Retinal pigment epithelial cell (primary cell): ENCODE data around the gene POLDIP3.
"Not testable (repeated sequence)": the region's sequence is repeated elsewhere in the genome, so short reads cannot be mapped to it uniquely, and the experiment has no call there.

Experiments
- DNase-seq: peaks from one replicate; pipeline ENCODE4 v3.0.0-alpha.2; 2010; ENCODE audit warnings: low read depth
- H3K4me3 ChIP-seq: 2 replicates; pipeline ENCODE4 v1.5.1; 2011; ENCODE audit warnings: mild to moderate bottlenecking, low read length, control low read depth, moderate library complexity
- TF ChIP-seq, protein P1 (sequence below): conservative IDR thresholded peaks from 2 replicates; pipeline ENCODE4 v1.5.1; 2011; ENCODE audit warnings: low read depth, low read length, control low read depth, inconsistent platforms

POLDIP3 gene

DNA sequence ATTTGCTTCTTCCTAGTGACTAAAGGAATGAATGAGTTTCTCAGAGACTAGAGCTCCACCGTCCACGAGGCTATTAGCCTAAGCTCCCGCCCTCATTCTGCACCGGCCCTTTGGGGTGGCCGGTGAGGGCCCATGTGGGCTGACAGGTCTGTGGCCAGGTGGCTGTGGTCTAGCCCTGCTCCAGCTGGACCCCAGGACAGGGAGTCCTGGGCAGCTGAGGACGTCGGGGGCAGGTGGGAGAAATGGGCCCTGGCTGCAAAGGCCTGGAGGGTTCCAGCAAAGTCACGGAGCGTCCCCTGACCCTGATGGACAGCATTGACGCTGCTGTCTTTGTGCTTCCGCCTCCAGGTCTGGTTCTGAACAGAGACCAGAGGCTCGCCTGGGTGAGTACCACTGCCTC lies 48.7 kb downstream of the POLDIP3 start:
- no peak for DNase-seq
- TF ChIP-seq, protein P1, sequence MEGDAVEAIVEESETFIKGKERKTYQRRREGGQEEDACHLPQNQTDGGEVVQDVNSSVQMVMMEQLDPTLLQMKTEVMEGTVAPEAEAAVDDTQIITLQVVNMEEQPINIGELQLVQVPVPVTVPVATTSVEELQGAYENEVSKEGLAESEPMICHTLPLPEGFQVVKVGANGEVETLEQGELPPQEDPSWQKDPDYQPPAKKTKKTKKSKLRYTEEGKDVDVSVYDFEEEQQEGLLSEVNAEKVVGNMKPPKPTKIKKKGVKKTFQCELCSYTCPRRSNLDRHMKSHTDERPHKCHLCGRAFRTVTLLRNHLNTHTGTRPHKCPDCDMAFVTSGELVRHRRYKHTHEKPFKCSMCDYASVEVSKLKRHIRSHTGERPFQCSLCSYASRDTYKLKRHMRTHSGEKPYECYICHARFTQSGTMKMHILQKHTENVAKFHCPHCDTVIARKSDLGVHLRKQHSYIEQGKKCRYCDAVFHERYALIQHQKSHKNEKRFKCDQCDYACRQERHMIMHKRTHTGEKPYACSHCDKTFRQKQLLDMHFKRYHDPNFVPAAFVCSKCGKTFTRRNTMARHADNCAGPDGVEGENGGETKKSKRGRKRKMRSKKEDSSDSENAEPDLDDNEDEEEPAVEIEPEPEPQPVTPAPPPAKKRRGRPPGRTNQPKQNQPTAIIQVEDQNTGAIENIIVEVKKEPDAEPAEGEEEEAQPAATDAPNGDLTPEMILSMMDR: no peak
- no peak overlapping the region for H3K4me3 ChIP-seq

DNA sequence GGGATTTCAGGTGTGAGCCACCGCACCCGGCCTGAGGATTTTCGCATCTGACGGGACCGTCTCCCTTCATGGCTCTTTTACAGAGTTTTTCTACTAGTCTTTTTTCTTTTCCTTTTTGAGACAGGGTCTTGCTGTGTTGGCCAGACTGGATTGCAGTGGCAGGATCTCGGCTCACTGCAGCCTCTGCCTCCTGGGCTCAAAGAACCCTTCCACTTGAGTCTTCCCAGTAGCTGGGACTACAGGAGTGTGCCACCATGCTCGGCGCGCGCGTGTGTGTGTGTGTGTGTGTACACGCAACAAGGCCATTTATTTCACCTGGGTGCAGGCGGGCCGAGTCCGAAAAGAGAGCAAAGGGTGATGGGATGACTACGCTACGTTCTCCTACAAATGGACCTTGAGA lies 50.0 kb downstream of the POLDIP3 start:
- TF ChIP-seq, protein P1: no peak
- no peak for DNase-seq
- H3K4me3 ChIP-seq: no peak overlapping the region

DNA sequence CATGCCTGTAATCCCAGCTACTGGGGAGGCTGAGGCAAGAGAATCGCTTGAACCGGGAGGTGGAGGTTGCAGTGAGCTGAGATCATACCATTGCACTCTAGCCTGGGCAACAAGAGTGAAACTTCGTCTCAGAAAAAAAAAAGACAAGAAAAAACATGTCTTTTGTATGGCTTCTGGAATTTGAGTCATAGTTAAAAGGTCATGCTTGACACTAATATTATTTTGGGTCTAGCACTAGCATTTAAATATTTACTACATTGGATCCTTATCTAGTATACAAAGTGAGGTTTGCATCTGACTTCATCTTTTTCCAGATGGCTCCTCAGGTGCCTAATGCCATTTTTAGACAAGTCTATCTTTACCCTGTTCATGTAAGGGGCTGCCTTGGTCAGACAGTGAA lies 50.7 kb downstream of the POLDIP3 start:
- DNase-seq, H3K4me3 ChIP-seq: not testable (repeated sequence)

DNA sequence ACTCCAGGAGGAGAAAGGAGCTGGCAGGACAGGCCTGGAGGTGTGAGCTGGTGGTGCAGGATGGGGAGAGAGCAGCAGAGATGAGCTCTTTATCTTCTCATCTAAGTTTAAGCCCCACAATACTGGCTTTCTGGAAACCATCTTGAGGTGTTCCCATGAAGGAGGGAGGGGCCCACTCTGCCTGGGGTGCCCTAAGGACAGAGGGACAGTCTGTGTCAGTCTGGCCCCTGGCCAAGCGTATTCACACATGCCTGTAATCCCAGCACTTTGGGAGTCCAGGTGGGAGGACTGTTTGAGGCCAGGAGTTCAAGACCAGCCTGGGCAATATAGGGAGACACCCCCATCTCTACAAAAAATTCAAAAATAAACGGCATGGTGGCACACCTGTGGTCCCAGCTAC lies 52.0 kb downstream of the POLDIP3 start:
- TF ChIP-seq, protein P1: no peak
- no peak for DNase-seq
- no peak overlapping the region for H3K4me3 ChIP-seq

DNA sequence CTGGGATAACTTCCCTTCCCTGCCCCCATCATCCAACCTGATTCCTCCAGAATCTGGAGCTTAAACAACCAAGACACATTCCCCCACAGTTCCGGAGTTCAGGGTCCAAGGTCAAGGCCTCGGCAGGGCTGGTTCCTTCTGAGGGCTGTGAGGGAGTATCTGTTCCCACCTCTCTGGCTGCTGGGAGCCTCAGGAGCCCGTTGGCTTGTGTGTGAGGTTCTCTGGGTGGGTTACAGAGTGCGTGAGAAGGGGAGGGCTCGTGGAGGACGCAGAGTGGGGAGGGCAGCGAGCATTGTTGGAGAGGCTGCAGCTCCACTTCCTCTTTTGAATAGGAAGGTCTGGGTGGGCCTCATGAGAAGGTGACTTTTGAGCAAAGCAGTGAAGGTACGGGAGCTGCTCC lies 52.4 kb downstream of the POLDIP3 start:
- TF ChIP-seq, protein P1: no peak

DNA sequence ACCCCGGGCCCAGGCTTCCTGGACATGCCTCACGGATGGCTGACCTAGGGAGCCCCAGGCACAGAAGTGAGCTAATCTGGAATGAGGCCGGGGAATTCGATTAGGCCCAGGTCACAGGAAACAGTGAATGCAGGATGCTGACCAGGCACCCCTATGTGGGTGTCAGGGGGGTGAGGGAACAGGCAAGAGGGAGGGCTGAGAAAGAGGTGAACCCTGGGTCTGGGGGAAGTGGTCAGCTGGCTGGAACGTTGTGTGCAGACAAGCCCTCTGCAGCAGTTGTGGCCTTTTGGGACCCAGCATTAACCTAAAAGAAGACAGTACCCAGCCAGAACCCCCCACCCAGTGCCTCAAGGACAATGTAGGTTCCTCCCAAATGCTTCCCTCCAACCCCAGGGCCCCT lies 52.8 kb downstream of the POLDIP3 start:
- H3K4me3 ChIP-seq: no peak overlapping the region
- TF ChIP-seq, protein P1: no peak
- no peak for DNase-seq

More for the DNA sequence above, 52.4 kb downstream of the POLDIP3 start:
- DNase-seq: no peak
- no peak overlapping the region for H3K4me3 ChIP-seq

DNA sequence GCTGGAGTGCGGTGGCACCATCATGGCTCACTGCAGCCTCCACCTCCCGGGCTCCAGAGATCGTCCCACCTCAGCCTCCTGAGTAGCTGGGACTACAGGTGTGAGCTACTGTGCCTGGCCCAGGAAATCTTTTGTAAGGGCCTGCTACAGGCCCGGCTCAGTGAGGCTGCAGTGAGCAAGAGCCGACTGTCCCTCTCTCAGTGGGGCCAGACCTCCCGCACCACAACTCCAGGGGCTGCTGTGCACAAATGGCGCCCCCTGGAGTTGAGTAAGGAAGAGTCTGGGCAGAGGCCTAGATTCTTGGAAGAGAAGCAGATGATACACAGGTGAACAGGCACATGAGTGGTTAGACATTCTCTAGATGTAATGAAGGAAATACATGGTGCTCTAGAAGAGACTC lies 53.9 kb downstream of the POLDIP3 start:
- TF ChIP-seq, protein P1: peak; percentile 64
- H3K4me3 ChIP-seq: no peak overlapping the region
- no peak for DNase-seq

DNA sequence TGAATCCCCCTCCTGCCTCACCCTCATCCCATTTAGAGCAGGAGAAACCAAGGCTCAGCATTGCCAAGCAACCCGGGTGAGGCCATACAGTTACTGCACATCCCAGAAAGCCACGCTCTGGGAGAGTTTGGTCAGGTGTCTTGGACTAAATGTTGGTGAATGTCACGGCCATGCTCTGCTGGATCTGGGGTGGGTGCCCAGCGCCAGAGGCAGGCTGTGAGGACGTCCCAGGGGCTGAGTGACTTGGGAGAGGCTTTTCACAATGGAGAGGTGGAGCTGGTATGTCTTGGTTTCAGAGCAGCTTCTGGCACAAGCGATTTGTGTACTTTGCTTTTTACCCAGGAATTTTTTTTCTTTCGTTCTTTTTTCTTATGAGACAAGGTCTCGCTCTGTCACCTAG lies 54.3 kb downstream of the POLDIP3 start:
- H3K4me3 ChIP-seq: no peak overlapping the region
- TF ChIP-seq, protein P1: no peak
- no peak for DNase-seq
